IPS-20b (cell line): ENCODE results near the gene CFAP54.
"Not testable (repeated sequence)": the region's sequence is repeated elsewhere in the genome, so short reads cannot be mapped to it uniquely, and the experiment has no call there.

ENCODE experiments used
- H3K27ac ChIP-seq: one replicate; pipeline ENCODE4 v1.5.1; 2013; ENCODE audit warnings: low read length
- H3K27me3 ChIP-seq: 2 replicates; pipeline ENCODE4 v1.6.1; 2013; ENCODE audit warnings: mild to moderate bottlenecking, low read length, inconsistent platforms; ENCODE audit not compliant: insufficient read depth
- H3K36me3 ChIP-seq: 2 replicates; pipeline ENCODE4 v1.6.1; 2013; ENCODE audit warnings: low read depth, mild to moderate bottlenecking, inconsistent platforms, low read length, moderate library complexity; ENCODE audit not compliant: insufficient read depth
- H3K4me1 ChIP-seq: 2 replicates; pipeline ENCODE4 v1.6.1; 2013; ENCODE audit warnings: mild to moderate bottlenecking, control low read depth, inconsistent platforms, low read length, moderate library complexity; ENCODE audit not compliant: insufficient read depth
- H3K4me3 ChIP-seq: 2 replicates; pipeline ENCODE4 v1.5.1; 2013; ENCODE audit warnings: mild to moderate bottlenecking, low read length, inconsistent platforms
- H3K9ac ChIP-seq: 2 replicates; pipeline ENCODE4 v1.6.1; 2013; ENCODE audit warnings: low read depth, mild to moderate bottlenecking, inconsistent platforms, low read length, moderate library complexity
- H3K9me3 ChIP-seq: 2 replicates; pipeline ENCODE4 v1.6.1; 2013; ENCODE audit warnings: mild to moderate bottlenecking, low read depth, low read length, inconsistent platforms; ENCODE audit not compliant: insufficient read depth

Gene CFAP54

GRCh38 chr12:96457191-96457930, 32.0 kb upstream of the CFAP54 start:
- H3K9me3 ChIP-seq: no peaks in the 10 kb centered on the region
- no peak overlapping the region for H3K9ac ChIP-seq
- H3K27ac ChIP-seq: no peak overlapping the region
- H3K4me1 ChIP-seq: no peaks in the 10 kb centered on the region
- H3K36me3 ChIP-seq: no peaks in the 10 kb centered on the region
- H3K4me3 ChIP-seq: no peak overlapping the region
- H3K27me3 ChIP-seq: no peaks in the 10 kb centered on the region

DNA sequence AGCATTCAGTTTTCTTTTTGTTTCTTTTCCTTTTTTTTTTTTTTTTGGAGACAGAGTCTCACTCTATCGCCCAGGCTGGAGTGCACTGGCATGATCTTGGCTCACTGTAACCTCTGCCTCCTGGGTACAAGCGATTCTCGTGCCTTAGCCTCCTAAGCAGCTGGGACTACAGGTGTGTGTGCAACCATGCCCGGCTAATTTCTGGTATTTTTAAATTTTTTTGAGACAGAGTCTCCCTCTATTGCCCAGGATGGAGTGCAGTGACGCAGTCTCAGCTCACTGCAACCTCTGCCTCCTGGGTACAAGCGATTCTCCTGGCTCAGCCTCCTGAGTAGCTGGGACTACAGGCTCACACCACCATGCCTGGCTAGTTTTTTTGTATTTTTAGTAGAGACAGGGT, 30.1 kb upstream of the CFAP54 start:
- not testable (repeated sequence) for H3K4me1 ChIP-seq, H3K9ac ChIP-seq, H3K36me3 ChIP-seq

GRCh38 chr12:96462571-96463280, 26.7 kb upstream of the CFAP54 start:
- Histone ChIP-seq H3K9me3 (no peaks in the 10 kb centered on the region), H3K27me3 (no peaks in the 10 kb centered on the region), H3K27ac (no peak overlapping the region), H3K36me3 (no peaks in the 10 kb centered on the region), H3K9ac (no peak overlapping the region), H3K4me3 (no peak overlapping the region), H3K4me1 (no peaks in the 10 kb centered on the region)

More for the DNA sequence above, 30.1 kb upstream of the CFAP54 start:
- H3K9me3 ChIP-seq, H3K4me3 ChIP-seq, H3K27ac ChIP-seq, H3K27me3 ChIP-seq: not testable (repeated sequence)

DNA sequence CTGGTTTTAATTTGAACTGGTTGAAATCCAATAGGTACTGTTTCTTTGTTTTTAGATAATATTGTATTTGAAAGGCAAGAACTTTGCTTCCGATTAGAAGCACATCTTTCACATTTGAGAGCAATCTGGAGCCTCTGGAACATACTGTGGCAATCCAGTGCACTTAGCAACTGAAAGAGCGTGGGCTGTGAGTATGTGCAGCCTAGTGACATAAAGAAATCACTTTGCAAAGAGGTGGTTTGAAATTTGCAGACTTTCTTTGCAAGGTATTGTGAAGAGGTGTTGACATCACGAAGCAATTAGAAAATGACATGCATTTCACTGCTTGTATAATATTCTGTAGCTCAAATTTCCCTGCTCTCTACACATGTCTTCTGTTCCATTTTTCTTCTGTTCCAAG, 23.5 kb upstream of the CFAP54 start:
- Histone ChIP-seq H3K9ac (no peak overlapping the region), H3K36me3 (no peaks in the 10 kb centered on the region), H3K27me3 (no peaks in the 10 kb centered on the region), H3K27ac (no peak overlapping the region), H3K4me3 (no peak overlapping the region), H3K4me1 (no peaks in the 10 kb centered on the region), H3K9me3 (no peaks in the 10 kb centered on the region)

DNA sequence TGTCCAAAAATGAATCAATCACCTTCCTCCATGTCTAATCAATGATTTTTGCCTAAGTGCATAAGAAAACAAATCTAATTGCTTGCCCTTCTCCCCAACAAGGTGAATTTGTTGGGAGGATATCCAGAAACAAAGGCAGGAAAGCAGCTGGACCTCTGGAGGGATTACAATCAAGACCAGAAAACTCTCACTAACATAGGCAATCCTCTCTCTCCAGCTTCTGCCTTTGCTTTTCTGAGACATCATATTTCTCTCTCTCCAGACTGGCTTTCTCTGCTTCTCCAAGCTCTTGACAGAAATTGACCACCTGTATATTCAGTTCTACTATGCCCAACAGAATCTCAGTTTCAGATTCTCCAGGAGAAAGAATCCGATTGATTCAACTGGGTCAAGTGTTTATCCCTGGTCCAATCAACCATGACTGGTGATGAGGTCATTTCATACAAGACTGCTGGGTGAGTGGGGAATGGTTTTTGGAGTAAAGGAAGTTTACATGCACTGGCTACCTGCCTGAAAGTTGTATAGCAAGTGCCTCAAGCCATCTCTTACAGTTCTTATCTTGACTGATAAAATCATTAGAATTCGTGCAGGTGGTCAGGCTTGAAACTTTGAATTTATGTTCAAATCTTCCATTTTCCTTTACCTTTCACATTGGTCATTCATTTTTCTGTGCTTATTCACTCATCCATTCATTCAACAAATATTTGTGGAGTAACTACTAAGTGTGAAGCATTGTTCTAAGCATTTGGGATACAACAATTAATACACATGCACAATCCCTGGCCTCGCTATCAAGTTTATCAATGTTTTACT, 22.2 kb upstream of the CFAP54 start:
- Histone ChIP-seq H3K27me3 (no peaks in the 10 kb centered on the region), H3K36me3 (no peaks in the 10 kb centered on the region), H3K4me3 (no peak overlapping the region), H3K27ac (no peak overlapping the region), H3K4me1 (no peaks in the 10 kb centered on the region), H3K9ac (no peak overlapping the region), H3K9me3 (no peaks in the 10 kb centered on the region)

- no peaks in the 10 kb centered on the region for H3K27me3 ChIP-seq
- H3K36me3 ChIP-seq: no peaks in the 10 kb centered on the region
- H3K4me3 ChIP-seq: no peak overlapping the region
- H3K4me1 ChIP-seq: no peaks in the 10 kb centered on the region
- H3K9me3 ChIP-seq: no peaks in the 10 kb centered on the region
- no peak overlapping the region for H3K27ac ChIP-seq
- no peak overlapping the region for H3K9ac ChIP-seq
These were observed 17.9 kb upstream of the CFAP54 start for GRCh38 chr12:96471368-96472050.

DNA sequence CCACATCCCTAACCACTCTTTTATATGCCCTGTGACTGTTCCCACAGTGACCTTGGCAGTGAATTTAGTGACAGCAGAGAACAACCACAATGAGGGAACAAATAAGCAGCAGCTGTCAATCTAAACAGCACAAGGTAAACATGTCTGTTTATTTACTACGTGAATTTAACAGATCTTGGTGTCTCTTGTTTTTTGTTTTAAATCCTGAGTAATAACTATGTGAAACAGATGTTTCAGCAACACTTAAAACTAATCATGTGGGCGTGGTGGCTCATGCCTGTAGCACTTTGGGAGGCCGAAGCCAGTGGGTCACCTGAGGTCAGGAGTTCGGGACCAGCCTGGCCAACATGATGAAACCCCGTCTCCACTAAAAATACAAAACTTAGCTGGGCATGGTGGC, 17.0 kb upstream of the CFAP54 start:
- Histone ChIP-seq H3K4me1 (no peaks in the 10 kb centered on the region), H3K27ac (no peak overlapping the region), H3K36me3 (no peaks in the 10 kb centered on the region), H3K9ac (no peak overlapping the region), H3K4me3 (no peak overlapping the region), H3K27me3 (no peaks in the 10 kb centered on the region), H3K9me3 (no peaks in the 10 kb centered on the region)

DNA sequence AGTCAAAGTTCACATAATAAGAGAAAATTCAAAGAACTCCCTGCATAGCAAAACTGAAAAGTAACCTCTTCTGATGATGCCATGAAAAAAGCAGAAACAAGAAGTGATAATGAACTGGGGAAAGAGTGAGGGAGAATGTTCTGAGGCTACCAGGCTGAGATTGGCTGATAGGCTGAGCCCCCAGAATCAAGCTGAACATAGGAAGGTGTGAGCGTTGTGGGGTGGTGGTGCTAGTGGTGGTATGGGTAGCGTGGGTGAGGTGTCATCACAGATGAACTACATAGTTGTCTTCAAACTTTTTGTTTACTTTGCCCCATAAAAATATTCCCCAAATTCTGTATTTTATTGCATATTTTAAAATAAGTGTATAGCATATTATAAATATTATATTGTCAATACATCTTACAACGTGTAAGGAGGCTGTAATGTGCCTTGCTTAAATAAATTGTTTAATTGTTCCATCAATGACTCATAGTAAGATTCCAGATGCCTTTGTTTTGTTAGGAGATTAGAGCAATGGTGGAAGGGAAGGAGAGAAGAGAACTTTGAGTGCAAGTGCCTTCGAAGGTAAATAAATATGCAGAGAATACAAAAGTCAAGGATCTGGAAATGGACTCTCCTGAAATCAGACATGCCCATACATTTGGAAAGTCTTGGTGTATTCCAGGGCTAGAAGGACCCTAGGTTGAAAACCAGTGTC, 15.8 kb upstream of the CFAP54 start:
- Histone ChIP-seq H3K36me3 (no peaks in the 10 kb centered on the region), H3K4me3 (no peak overlapping the region), H3K4me1 (no peaks in the 10 kb centered on the region), H3K9me3 (no peaks in the 10 kb centered on the region), H3K27me3 (no peaks in the 10 kb centered on the region), H3K27ac (no peak overlapping the region), H3K9ac (no peak overlapping the region)

DNA sequence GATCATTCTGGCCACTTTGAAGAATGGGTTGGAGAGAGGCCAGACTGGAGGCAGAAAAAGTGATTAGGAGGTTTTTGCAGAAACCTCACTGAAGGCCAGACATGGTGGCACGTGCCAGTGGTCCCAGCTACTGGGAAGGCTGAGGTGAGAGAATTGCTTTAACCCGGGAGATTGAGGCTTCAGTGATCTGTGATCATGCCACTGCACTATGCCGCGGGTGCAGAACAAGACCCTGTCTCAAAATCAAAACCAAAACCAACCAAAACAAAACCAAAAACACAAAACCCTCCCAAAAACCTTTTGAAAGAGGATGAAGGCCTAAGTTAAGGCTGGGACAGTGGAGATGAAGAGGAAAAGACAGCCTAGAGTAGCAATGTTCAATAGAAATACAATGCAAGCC, 15.2 kb upstream of the CFAP54 start:
- no peaks in the 10 kb centered on the region for H3K36me3 ChIP-seq
- H3K27ac ChIP-seq: no peak overlapping the region
- no peak overlapping the region for H3K4me3 ChIP-seq
- H3K9me3 ChIP-seq: no peaks in the 10 kb centered on the region
- H3K4me1 ChIP-seq: no peaks in the 10 kb centered on the region
- no peaks in the 10 kb centered on the region for H3K27me3 ChIP-seq
- H3K9ac ChIP-seq: no peak overlapping the region

DNA sequence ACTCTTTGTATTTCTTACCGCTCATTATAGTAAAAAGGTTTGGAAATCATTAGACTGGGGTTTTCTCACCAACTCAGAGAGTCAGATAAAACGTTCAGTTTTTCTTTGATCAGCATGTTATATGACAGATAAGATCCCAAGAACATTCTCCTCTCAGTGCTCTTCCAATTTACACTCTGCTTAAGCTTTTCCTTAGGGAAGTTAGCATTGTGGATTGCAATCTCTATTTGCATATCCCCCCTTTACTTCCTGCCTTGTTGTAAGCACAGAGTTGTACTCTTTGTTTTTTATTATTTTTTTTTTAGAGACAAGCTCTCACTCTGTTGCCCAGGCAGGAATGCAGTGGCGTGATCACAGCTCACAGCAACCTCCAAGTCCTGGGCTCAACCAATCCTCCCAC, 11.4 kb upstream of the CFAP54 start:
- Histone ChIP-seq H3K27ac (no peak overlapping the region), H3K9ac (no peak overlapping the region), H3K27me3 (no peaks in the 10 kb centered on the region), H3K9me3 (no peaks in the 10 kb centered on the region), H3K4me3 (no peak overlapping the region), H3K36me3 (no peaks in the 10 kb centered on the region), H3K4me1 (no peaks in the 10 kb centered on the region)

- Histone ChIP-seq H3K4me3 (no peak overlapping the region), H3K27ac (no peak overlapping the region), H3K9me3 (no peaks in the 10 kb centered on the region), H3K27me3 (no peaks in the 10 kb centered on the region), H3K9ac (no peak overlapping the region), H3K4me1 (no peaks in the 10 kb centered on the region), H3K36me3 (no peaks in the 10 kb centered on the region)
These were observed 7.3 kb upstream of the CFAP54 start for GRCh38 chr12:96482086-96482485.
